MCF 10A (cell line): ENCODE results near the gene FAM3C. TPM values are rescaled to one million over a fixed set of nuclear protein-coding genes. Genes with fewer than 3 reads are reported as not detected.
A peak's percentile ranks its signal among the peaks of the same experiment; 100 is the strongest.

Experiments used
- BruUV-seq: library from RNA; stranded (reverse); fragments of 400-500 nt; replicated peaks from 2 replicates; lab custom pipeline; 2021; lab: Mats Ljungman, UMichigan
- CTCF ChIA-PET: fragments of 300-600 bp; sonication (Branson Sonifier 250); formaldehyde crosslinking; extraction: SDS; loops from one replicate; lab custom pipeline; 2021; ENCODE audit warnings: antibody characterized with exemption, inconsistent platforms; lab: Yijun Ruan, JAX
- POLR2A ChIA-PET: fragments of 300-600, 350-650 bp; sonication (Branson Sonifier 250); formaldehyde crosslinking; extraction: SDS; loops from one replicate; lab custom pipeline; 2020; ENCODE audit warnings: antibody characterized with exemption, inconsistent platforms; lab: Yijun Ruan, JAX
- DNase-seq: peaks from one replicate; pipeline ENCODE4 v3.0.0-alpha.2; 2018; ENCODE audit not compliant: unreplicated experiment
- H3K27ac Mint-ChIP-seq: one replicate; pipeline ENCODE4 v1.8.0; 2022; ENCODE audit warnings: mild to moderate bottlenecking, low read depth, mixed read lengths; ENCODE audit not compliant: unreplicated experiment
- H3K27me3 Mint-ChIP-seq: one replicate; pipeline ENCODE4 v1.8.0; 2022; ENCODE audit warnings: mixed read lengths; ENCODE audit not compliant: insufficient read depth, unreplicated experiment
- H3K36me3 Mint-ChIP-seq: one replicate; pipeline ENCODE4 v1.8.0; 2022; ENCODE audit warnings: mild to moderate bottlenecking, moderate library complexity, mixed read lengths; ENCODE audit not compliant: insufficient read depth, unreplicated experiment
- H3K4me1 Mint-ChIP-seq: one replicate; pipeline ENCODE4 v1.8.0; 2022; ENCODE audit warnings: mixed read lengths; ENCODE audit not compliant: insufficient read depth, unreplicated experiment
- H3K4me3 Mint-ChIP-seq: one replicate; pipeline ENCODE4 v1.8.0; 2022; ENCODE audit warnings: mild to moderate bottlenecking, moderate library complexity, mixed read lengths; ENCODE audit not compliant: unreplicated experiment
- H3K9me3 Mint-ChIP-seq: one replicate; pipeline ENCODE4 v1.8.0; 2022; ENCODE audit warnings: mixed read lengths; ENCODE audit not compliant: unreplicated experiment
- CTCF ChIP-seq: fragments of 200-600 bp; IDR thresholded peaks from one replicate; pipeline ENCODE4 v1.8.0; 2022; ENCODE audit warnings: antibody characterized with exemption, mild to moderate bottlenecking; ENCODE audit not compliant: unreplicated experiment
- intact Hi-C: fragments of 100-400 bp; cut with micrococcal nuclease; formaldehyde crosslinking; loops from 2 replicates; pipeline ENCODE4 v1.14.1; 2022
- total RNA-seq: library from RNA; stranded (reverse); gene quantifications from 2 replicates; pipeline ENCODE4 v1.2.3, GENCODE V29; 2022

The FAM3C gene
- total RNA-seq, 1 experiment from 2014 or later = 56.5 TPM

GRCh38 chr7:121342631-121343030, 53.5 kb downstream of the FAM3C start:
- no TSS peak for BruUV-seq
- H3K4me1 Mint-ChIP-seq = peaks cover 6% of the 10 kb centered on the region
- no peaks in the 10 kb centered on the region for H3K9me3 Mint-ChIP-seq
- ChIA-PET POLR2A (no interaction called here), CTCF (interaction anchor here (1.7 kb wide), 1 partner anchor 24 kb away, joined by 7 read pairs; no protein-coding TSS in a partner anchor)
- intact Hi-C loops = no loop called here
- TF ChIP-seq CTCF = no peak
- no peak for DNase-seq
- H3K4me3 Mint-ChIP-seq = no peak overlapping the region
- H3K27me3 Mint-ChIP-seq = no peaks in the 10 kb centered on the region
- peaks cover 18% of the 10 kb centered on the region for H3K36me3 Mint-ChIP-seq
- no peak overlapping the region for H3K27ac Mint-ChIP-seq

- CTCF ChIA-PET = interaction anchor here (0.8 to 1.7 kb wide), 2 partner anchors 13 to 25 kb away, joined by 3 to 7 read pairs; no protein-coding TSS in a partner anchor
Measured at GRCh38 chr7:121341933-121342332, 54.2 kb downstream of the FAM3C start.

GRCh38 chr7:121339082-121339481, 57.0 kb downstream of the FAM3C start:
- peaks cover 27% of the 10 kb centered on the region for H3K27me3 Mint-ChIP-seq
- no peaks in the 10 kb centered on the region for H3K9me3 Mint-ChIP-seq
- CTCF ChIA-PET = no interaction called here
- H3K4me3 Mint-ChIP-seq = no peak overlapping the region
- no peaks in the 10 kb centered on the region for H3K36me3 Mint-ChIP-seq
- no peak for DNase-seq
- H3K27ac Mint-ChIP-seq = no peak overlapping the region
- intact Hi-C loops = loop anchor here (10.0 kb wide), 1 partner anchor 214 kb away; no protein-coding TSS in a partner anchor
- POLR2A ChIA-PET = no interaction called here
- H3K4me1 Mint-ChIP-seq = peaks cover 4% of the 10 kb centered on the region
- TF ChIP-seq CTCF = no peak
- no TSS peak for BruUV-seq

More at GRCh38 chr7:121341933-121342332, 54.2 kb downstream of the FAM3C start:
- H3K9me3 Mint-ChIP-seq = no peaks in the 10 kb centered on the region
- no peak overlapping the region for H3K4me3 Mint-ChIP-seq
- H3K27ac Mint-ChIP-seq = no peak overlapping the region
- no TSS peak for BruUV-seq
- peaks cover 6% of the 10 kb centered on the region for H3K4me1 Mint-ChIP-seq
- POLR2A ChIA-PET = no interaction called here
- intact Hi-C loops = no loop called here
- no peaks in the 10 kb centered on the region for H3K27me3 Mint-ChIP-seq
- peaks cover 11% of the 10 kb centered on the region for H3K36me3 Mint-ChIP-seq
- no peak for DNase-seq
- no peak for TF ChIP-seq CTCF

GRCh38 chr7:121337398-121337797, 58.7 kb downstream of the FAM3C start:
- DNase-seq = peak; percentile 31
- Mint-ChIP-seq H3K27me3 (peaks cover 30% of the 10 kb centered on the region), H3K4me1 (no peaks in the 10 kb centered on the region), H3K36me3 (no peaks in the 10 kb centered on the region), H3K27ac (no peak overlapping the region), H3K9me3 (no peaks in the 10 kb centered on the region), H3K4me3 (no peak overlapping the region)
- ChIA-PET CTCF (interaction anchor here (0.8 to 1.3 kb wide), 2 partner anchors 209 to 227 kb away, joined by 3 to 4 read pairs; no protein-coding TSS in a partner anchor), POLR2A (no interaction called here)
- no TSS peak for BruUV-seq
- intact Hi-C loops = loop anchor here (10.0 kb wide), 1 partner anchor 213 kb away; no protein-coding TSS in a partner anchor
- no peak for TF ChIP-seq CTCF
